ENCODE results near the gene AGBL4. TPM values are rescaled to one million over a fixed set of nuclear protein-coding genes. Genes with fewer than 3 reads are reported as not detected.
A peak's percentile ranks its signal among the peaks of the same experiment; 100 is the strongest.

Gene AGBL4
- polyA plus RNA-seq, 1 donor = 0.22 TPM

GRCh38 chr1:49694251-49694827 lies 329.4 kb downstream of the AGBL4 start:
- no peak for DNase-seq

DNA sequence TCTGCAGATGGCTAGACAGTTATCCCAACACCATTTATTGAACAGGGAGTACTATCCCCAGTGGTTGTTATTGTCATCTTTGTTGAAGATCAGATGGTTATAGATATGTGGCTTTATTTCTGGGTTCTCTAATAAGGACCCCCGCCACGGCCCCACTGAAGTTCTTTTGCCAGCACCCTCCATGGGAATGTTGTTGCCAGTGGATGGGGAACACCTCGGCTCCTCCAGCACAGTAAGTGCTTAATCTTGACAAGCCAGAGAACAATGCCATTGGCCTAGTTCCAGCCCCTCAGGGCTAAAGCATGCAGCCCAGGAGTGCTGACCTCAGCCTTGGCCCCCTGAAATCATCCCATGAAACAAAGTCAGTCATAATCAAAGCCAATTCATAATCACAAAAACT lies 337.6 kb downstream of the AGBL4 start:
- DNase-seq = no peak

DNA sequence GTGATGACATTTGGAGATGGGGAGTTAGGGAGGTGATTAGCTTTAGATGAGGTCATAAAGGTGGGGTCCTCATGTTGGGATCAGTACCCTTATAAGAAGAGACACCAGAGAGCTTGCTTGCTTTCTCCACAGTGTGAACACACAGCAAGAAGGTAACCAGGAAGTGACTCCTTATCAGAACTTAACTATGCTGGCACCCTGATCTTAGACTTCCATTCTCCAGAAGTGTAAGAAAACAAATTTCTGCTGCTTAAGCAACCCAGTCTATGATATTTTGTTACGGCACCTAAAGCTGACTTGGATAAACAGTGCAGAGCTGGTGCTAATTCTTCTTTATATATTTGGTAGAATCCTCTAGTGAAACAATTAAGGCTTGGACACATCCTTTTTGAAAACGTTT lies 346.0 kb downstream of the AGBL4 start:
- no peak for DNase-seq

DNA sequence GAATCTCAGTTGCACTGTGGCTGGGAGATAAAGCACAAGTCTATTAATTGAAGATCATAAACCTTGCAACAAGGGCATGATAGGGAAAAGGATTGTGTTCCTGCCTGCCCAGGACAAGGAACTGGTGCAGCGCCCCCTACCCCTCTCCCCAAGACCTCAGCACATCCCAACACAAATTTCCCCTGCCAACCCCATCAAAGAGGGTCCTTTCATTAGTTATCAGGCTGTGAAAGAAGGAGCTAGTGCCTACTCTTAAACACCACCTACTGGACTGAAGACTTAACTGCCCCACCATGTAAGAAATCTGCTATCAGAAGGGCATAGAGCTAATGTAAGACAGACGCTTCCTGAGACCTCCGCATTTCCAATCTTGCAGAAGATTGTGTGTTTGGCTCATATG lies 372.6 kb downstream of the AGBL4 start:
- no peak for DNase-seq

GRCh38 chr1:49630156-49630555 lies 393.6 kb downstream of the AGBL4 start:
- no peak for DNase-seq

DNA sequence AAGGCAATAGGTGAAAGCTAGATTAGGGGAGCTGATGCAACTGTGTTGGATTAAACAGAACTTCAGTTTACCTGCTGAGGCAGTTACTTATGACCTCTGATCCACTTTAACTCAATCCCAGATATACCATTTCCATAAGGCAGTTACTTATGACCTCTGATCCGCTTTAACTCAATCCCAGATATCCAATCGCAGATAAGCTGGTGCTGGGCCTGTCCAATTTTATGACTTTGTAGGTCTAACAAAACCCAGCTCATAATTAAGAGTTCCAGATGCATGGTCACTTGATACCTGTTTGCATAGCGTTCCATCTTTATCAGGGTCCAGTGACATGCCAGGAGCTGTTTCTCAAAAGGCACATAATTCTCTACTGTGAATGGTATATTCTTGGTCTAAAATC lies 396.0 kb downstream of the AGBL4 start:
- DNase-seq = no peak

GRCh38 chr1:49626472-49626871 lies 397.3 kb downstream of the AGBL4 start:
- DNase-seq = no peak

DNA sequence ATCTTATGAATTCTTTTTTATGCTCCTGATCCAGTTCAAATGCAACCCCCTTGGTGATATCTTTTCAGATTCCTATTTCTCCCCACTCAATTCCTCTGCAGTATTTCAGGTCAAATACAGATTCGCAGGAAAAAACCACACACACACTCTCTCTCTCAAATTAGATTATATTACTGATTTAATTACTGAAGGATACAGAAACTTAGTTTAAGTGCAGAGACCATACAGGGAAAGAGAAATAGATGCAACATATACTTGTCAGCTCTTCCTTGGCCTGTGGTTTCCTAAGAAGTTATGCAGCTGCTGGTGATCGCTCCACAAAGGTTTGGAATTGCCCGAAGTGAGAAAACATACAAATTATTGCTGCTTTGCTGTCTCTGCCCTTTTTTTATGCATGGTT lies 400.9 kb downstream of the AGBL4 start:
- DNase-seq = no peak

DNA sequence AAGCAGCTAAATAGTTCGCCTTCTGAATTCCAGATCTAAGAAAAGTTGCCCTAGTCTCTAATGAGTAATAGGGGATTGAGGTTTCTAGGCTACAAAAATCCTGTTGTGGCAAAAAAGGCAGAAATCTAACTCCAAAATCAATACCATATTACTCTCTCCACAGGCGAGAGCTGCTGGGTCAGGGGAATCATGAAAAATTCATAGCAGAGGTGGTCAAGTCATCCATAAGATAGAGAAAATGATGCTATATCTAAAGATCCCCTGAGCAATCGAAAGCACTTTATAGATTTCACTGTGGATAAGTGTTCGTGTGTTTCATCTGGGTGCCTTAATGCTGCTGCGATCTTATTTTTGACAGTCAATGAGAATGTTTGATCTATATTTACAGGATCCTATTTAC lies 417.7 kb downstream of the AGBL4 start:
- no peak for DNase-seq

DNA sequence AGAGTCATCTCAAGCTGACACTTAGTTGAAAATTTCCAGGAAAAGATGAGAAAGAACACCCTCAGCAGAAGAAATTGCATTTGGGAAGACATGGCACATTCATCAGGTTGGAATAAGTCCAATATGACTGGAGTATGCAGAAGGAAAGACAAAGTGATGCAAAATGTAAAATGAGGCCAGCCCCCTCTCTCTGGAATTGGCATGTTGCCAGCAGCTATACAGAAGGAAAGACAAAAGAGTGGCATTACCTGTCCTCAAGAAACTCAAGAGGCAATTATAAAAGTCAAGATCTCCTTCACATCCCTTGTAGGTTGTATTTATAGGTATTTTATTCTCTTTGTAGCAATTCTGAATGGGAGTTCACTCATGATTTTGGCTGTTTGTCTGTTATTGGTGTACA lies 426.3 kb downstream of the AGBL4 start:
- DNase-seq = no peak

- DNase-seq = no peak
These were observed 447.3 kb downstream of the AGBL4 start for GRCh38 chr1:49576327-49576901.

DNA sequence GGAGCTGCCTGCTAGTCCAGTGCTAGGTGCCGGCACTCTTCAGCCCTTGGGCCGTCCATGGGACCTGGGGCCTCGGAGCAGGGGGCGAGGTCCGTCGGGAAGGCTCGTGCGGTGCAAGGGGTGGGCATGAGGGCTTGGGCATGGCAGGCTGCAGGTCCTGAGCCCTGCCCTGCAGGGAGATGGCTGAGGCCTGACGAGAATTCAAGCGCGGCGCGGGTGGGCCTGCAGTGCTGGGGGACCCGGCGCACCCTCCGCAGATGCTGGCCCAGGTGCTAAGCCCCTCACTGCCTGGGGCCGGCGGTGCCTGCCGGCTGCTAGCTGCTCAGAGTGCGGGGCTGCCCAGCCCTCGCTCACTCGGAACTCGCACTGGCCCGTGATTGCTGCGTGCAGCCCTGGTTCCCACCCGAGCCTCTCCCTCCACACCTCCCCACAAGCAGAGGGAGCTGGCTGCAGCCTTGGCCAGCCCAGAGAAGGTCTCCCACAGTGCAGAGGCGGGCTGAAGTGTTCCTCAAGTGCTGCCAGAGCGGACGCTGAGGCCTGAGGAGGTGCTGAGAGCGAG lies 467.0 kb downstream of the AGBL4 start:
- DNase-seq = no peak

DNA sequence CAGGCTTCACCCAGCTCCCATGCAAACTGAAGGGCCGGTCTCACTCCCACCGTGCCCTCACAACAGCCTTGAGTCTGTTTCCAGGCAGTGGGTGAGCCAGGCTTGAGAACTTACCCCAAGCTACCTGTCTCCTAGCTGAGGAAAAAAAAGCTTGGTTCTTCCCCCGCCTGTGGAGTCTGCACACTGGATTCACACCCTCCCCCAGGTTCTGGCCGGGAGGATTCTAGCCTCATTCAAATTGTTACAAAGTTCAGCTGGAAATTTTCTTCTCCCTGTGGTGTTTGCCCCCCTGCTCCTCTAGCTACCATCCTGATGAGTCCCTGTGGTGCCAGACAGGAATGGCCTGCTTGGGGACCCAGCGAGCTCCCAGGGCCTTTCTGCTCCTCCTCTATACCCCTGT lies 471.7 kb downstream of the AGBL4 start:
- no peak for DNase-seq

DNA sequence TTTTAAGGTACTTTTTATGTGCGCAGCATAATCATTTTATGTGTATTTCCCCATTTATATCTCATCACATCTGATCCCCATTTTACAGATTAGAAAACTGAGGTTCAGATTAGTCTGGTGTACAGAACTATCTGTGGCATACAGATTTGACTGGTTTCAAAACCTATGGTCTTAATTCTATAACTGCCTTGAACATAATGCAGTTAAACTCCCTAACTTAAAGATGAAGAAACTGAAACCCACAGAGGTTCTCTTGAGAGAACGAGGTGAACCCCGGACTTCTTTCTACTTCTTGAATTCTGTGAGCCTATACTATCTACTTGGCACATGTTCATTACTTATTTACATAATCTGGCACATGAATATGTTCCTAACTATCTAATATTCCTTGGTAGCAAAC lies 479.1 kb downstream of the AGBL4 start:
- DNase-seq = no peak

- peak; percentile 0 for DNase-seq
These were observed 482.5 kb downstream of the AGBL4 start for GRCh38 chr1:49541096-49541752.

GRCh38 chr1:49527606-49528305 lies 496.0 kb downstream of the AGBL4 start:
- no peak for DNase-seq

DNA sequence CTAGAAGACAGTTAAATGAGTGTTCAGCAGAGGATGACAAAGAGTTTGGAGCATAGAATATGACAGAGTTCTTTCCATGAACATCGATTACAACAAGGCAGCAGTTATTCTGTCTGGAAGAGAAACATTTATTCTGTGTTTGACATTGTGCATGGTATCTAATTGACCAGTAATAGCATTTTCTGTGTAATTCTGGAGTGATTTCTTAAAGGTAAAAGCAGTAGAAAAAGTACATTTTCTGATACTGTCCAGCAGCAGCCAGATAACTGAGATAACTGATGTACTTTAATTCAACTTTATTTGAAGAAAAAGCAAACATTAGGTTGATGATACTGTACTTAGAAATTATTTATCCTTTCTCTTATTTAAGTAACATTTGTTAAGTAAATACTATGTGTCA lies 497.1 kb downstream of the AGBL4 start:
- no peak for DNase-seq

DNA sequence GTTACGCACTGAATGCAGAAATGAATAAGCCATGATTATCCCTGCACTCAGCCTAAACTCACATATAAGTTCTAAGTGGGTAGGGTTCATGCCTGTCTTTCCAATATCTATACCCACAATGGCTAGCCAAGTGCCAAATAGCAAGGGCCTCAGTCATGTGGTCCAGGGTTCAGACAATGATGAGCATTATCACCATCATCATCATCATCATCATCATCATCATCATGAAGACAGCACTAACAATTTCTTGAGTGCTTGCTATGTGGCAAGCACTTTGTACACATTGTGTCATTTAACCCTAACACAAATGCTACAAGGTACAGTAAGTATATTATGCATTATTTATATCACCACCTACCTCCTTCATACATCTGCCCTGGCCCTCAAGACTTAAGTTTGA lies 500.0 kb downstream of the AGBL4 start:
- DNase-seq = no peak

DNA sequence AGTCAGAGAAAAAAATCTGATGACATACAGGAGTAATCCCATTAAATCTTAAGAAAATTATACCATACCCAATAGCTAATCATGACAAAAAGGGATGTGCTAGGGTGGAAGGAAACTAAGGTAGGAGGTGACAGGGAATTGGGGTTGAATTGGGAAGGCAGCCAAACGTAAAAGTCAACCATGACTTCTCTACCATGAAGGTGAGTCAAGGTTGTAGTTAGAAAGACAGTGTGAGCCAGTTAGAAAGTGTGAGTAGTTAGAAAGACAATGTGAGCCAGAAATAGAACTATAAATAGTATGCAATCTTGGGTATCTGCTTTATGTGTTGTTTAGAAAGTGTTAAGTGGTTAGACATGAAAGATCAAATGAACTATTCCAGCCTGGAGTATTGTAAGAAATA lies 556.8 kb downstream of the AGBL4 start:
- no peak for DNase-seq

DNA sequence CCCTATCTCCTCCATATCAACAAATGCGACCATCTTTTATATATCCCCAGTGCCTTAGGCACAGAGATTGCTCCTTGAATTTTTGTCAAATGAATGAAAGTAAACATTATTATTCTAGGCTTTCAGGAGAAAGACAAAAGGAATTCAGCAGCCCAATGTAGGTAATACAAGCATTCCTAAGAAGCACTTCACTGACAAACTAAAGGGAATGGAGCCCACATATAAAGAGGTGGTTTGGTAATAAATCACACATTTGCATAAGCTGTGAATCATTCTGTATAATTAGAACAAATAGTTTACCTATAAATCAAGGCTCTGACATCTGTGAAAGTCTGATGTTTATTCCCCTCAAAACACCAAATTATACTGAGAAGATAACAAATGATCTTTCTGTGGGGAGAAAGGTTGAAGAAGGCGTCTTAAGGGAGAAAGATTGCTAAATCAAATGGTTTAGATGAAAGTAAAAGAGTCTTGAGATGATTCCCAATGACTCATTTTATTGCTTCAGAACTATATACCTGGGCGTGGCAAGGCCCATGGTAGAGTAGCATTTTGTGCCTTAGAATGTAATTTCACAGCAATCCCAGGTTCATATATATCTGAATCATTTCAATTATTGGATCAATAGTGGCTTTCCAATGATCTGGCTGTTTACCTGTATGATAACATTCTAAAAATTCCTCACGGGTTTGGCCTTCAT lies 558.1 kb downstream of the AGBL4 start:
- DNase-seq = no peak

DNA sequence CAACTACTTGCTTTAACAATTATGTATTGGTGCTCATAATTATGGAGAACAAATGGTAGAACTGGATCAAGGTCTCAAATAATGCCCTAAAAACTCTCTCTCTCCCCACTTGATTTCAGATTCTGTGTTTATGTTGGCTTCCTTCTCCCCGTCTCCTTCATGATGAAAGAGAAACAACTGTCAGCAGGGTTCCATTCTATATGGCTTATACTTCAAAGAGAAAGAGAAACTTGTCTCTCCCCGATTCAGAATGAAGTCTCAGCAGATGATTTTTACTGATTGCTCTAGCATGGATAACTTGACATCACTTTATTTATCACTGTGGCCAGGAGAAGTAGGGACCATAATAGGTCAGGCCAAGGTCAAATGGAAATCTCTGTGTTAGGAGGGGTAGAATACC lies 575.6 kb downstream of the AGBL4 start:
- no peak for DNase-seq

GRCh38 chr1:49436865-49437264 lies 586.9 kb downstream of the AGBL4 start:
- DNase-seq = no peak

GRCh38 chr1:49435291-49435690 lies 588.5 kb downstream of the AGBL4 start:
- DNase-seq = no peak
